ENCODE results near the gene RGS7. TPM values are rescaled to one million over a fixed set of nuclear protein-coding genes. Genes with fewer than 3 reads are reported as not detected.
"Not testable (repeated sequence)": the region's sequence is repeated elsewhere in the genome, so short reads cannot be mapped to it uniquely, and the experiment has no call there.

RGS7 gene
- total RNA-seq, 2 donors from 2014 or later: not detected

DNA sequence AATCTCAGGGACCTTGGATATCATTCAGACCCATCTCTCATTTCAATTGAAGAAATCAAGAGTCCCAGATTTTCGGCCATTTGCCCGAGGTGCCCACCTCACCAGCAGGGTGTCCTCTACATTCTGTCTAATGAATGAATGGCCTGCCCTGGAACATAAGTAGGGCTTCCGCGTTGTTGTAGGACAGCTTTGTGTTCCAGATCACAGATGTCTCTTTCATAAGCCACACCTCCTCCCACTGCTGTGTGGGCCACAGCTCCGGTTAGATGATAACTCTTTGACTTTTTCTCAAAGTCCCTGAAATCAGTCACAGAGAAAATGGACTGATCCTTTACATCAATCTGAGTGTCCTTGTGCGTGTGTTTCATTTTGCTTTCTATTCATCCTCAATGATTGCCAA, 144.4 kb downstream of the RGS7 start:
- Mint-ChIP-seq H3K27me3 (no peaks in the 10 kb centered on the region), H3K36me3 (ENCODE audit: low read depth) (no peaks in the 10 kb centered on the region), H3K4me1 (no peaks in the 10 kb centered on the region), H3K27ac (no peak overlapping the region), H3K4me3 (no peak overlapping the region)
- H3K9me3 ChIP-seq (ENCODE audit: control insufficient read depth, low read length, poor library complexity, severe bottlenecking): no peaks in the 10 kb centered on the region
- ATAC-seq (no peak), DNase-seq (no peak)

DNA sequence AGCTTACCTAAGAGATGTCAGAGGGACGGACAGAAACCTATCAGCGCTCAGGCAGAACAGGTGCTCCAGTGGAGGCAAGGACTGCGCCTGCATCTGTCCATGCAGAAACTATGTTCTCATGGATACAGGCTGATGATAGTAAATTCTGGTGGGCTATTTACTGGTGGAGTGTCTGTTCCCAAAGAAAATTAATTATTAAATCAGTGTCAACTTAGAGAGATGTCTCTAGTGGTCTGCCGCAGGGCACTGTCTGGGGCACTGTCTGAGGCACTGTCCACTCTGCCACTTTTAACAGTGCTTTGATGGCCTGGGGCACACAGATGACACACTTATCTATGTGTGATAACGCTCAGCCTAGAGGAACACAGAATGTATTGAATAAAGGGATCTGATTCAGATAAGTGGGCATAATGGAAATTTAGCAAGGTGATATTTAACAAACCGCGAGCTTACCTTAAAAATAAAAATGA, 148.1 kb downstream of the RGS7 start:
- H3K4me1 Mint-ChIP-seq: no peaks in the 10 kb centered on the region
- H3K4me3 Mint-ChIP-seq: no peak overlapping the region

DNA sequence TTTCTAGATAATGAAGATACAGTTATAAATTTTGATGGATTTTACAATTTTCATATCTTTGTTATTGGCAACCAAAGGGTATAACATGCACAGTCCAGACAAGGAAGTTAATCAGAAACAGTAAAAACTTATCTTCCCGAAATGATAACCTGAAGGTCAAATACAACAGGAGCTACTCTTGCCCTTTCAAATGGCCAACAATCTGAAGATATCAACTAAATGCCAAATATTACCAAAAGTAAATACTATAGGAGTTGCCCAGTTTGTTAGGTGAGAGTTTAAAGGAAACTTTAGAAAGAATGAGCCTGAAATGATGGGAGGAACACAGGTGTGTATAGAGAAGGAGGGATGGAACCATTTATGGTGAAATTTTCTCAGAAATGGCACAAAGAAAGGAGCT, 153.2 kb downstream of the RGS7 start:
- Mint-ChIP-seq H3K4me3 (no peak overlapping the region), H3K36me3 (ENCODE audit: low read depth) (no peaks in the 10 kb centered on the region), H3K4me1 (no peaks in the 10 kb centered on the region), H3K27ac (no peak overlapping the region), H3K27me3 (no peaks in the 10 kb centered on the region)
- no peak for DNase-seq
- no peaks in the 10 kb centered on the region for H3K9me3 ChIP-seq (ENCODE audit: control insufficient read depth, low read length, poor library complexity, severe bottlenecking)
- ATAC-seq: no peak

More for the DNA sequence above, 148.1 kb downstream of the RGS7 start:
- H3K36me3 Mint-ChIP-seq (ENCODE audit: low read depth): no peaks in the 10 kb centered on the region
- ATAC-seq: no peak
- DNase-seq: no peak
- no peak overlapping the region for H3K27ac Mint-ChIP-seq
- H3K27me3 Mint-ChIP-seq: no peaks in the 10 kb centered on the region
- no peaks in the 10 kb centered on the region for H3K9me3 ChIP-seq (ENCODE audit: control insufficient read depth, low read length, poor library complexity, severe bottlenecking)

DNA sequence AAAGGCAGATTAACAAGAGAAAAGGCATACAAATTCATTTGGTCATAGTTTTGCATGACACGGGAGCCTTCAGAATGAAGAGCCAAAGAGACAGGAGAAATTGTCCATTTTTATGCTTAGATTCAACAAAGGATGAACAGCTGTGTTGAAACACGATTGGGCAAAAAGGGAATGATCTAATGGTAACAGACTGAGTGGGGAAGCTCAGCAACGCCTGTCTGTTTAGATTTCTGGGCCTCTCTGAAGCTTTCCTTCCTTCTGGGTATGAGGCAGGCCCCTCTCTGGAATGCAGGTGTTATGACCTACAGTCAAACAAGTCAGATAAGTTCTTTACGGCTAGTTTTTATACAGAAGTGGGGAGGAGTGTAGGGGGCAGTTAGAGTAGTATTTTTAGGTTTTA, 154.6 kb downstream of the RGS7 start:
- H3K9me3 ChIP-seq (ENCODE audit: control insufficient read depth, low read length, poor library complexity, severe bottlenecking): no peaks in the 10 kb centered on the region
- Mint-ChIP-seq H3K27ac (no peak overlapping the region), H3K4me1 (no peaks in the 10 kb centered on the region), H3K27me3 (no peaks in the 10 kb centered on the region), H3K36me3 (ENCODE audit: low read depth) (no peaks in the 10 kb centered on the region), H3K4me3 (no peak overlapping the region)
- ATAC-seq (no peak), DNase-seq (no peak)

DNA sequence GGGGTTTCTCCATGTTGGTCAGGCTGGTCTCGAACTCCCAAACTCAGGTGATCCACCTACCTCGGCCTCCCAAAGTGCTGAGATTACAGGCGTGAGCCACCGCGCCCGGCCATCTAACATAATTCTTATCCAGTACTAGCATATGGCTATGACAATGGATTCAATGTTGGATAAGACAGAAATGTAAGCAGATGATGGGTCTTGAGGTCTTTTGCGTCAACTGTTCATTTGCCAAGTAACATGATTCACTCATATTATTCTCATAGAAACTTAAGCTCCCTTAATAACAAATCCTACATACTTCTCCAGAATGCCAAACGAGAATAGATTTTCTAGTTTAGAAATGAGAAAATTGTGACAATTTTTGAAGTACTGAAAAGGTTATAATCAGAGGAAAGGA, 170.3 kb downstream of the RGS7 start:
- no peak overlapping the region for H3K27ac Mint-ChIP-seq
- DNase-seq: no peak
- no peaks in the 10 kb centered on the region for H3K36me3 Mint-ChIP-seq (ENCODE audit: low read depth)
- peaks cover 2% of the 10 kb centered on the region for H3K9me3 ChIP-seq (ENCODE audit: control insufficient read depth, low read length, poor library complexity, severe bottlenecking)
- ATAC-seq: no peak
- no peak overlapping the region for H3K4me3 Mint-ChIP-seq
- no peaks in the 10 kb centered on the region for H3K4me1 Mint-ChIP-seq
- no peaks in the 10 kb centered on the region for H3K27me3 Mint-ChIP-seq

DNA sequence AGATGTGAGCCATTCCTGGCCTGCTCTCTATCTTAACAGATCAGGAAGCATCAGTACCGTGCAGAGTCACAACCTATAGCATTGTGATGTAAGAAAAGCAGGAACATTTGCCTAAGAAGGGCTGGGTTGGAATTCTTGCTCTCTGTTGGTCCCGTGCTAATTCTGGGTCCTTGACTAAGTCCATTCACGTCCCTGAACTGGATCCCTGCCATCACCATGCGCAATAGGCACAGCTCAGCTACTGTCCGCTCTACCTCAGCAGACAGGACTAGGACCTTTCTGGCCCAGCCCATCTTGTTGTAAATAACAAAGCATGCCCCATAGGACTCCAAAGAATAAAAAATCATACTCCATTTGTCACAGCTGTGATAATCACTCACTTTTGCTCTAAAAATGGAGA, 175.0 kb downstream of the RGS7 start:
- no peaks in the 10 kb centered on the region for H3K36me3 Mint-ChIP-seq (ENCODE audit: low read depth)
- DNase-seq: no peak
- no peak overlapping the region for H3K4me3 Mint-ChIP-seq
- H3K27ac Mint-ChIP-seq: no peak overlapping the region
- no peaks in the 10 kb centered on the region for H3K27me3 Mint-ChIP-seq
- no peak for ATAC-seq
- no peaks in the 10 kb centered on the region for H3K4me1 Mint-ChIP-seq
- H3K9me3 ChIP-seq (ENCODE audit: control insufficient read depth, low read length, poor library complexity, severe bottlenecking): peaks cover 2% of the 10 kb centered on the region

DNA sequence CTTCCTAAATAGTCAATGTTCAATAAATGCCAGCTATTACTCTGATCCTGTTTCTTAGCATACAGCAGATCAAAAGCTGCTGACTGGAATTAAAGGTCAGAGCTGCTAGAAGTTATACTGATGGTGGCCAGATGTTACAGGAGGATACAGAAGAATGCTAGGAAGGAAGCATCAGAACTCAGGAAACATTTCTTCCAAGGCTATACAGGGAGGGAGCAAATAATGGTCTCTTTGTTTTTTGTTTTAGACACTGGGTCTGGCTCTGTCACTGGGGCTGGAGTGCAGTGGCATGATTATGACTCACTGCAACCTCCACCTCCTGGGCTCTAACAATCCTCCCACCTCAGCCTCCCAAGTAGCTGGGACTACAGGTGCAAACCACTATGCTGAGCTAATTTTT, 175.5 kb downstream of the RGS7 start:
- H3K27me3 Mint-ChIP-seq: no peaks in the 10 kb centered on the region
- DNase-seq (no peak), ATAC-seq (no peak)
- H3K27ac Mint-ChIP-seq: no peak overlapping the region
- H3K4me3 Mint-ChIP-seq: no peak overlapping the region
- H3K9me3 ChIP-seq (ENCODE audit: control insufficient read depth, low read length, poor library complexity, severe bottlenecking): peaks cover 2% of the 10 kb centered on the region
- H3K4me1 Mint-ChIP-seq: no peaks in the 10 kb centered on the region
- no peaks in the 10 kb centered on the region for H3K36me3 Mint-ChIP-seq (ENCODE audit: low read depth)

DNA sequence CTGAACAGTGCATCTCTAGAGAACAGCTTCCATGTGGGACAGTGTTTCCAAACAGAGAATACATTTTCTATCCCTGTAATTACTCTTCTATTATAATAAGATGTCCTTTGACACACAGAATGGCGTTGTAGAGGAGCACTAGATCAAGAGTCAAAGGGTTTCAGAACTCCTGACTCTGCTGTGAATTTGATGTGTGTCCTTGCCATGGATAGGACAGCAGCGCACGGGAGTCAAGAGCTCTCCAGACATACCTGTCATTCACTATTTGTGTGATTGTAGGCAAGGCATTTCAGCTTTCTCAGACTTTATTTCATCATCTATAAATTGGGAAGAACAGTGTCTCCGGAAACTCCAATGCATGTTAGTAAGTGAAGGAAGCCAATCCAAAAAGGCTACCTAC, 176.4 kb downstream of the RGS7 start:
- no peak for ATAC-seq
- Mint-ChIP-seq H3K4me1 (no peaks in the 10 kb centered on the region), H3K27ac (no peak overlapping the region), H3K4me3 (no peak overlapping the region), H3K27me3 (no peaks in the 10 kb centered on the region), H3K36me3 (ENCODE audit: low read depth) (no peaks in the 10 kb centered on the region)
- DNase-seq: no peak
- peaks cover 2% of the 10 kb centered on the region for H3K9me3 ChIP-seq (ENCODE audit: control insufficient read depth, low read length, poor library complexity, severe bottlenecking)

DNA sequence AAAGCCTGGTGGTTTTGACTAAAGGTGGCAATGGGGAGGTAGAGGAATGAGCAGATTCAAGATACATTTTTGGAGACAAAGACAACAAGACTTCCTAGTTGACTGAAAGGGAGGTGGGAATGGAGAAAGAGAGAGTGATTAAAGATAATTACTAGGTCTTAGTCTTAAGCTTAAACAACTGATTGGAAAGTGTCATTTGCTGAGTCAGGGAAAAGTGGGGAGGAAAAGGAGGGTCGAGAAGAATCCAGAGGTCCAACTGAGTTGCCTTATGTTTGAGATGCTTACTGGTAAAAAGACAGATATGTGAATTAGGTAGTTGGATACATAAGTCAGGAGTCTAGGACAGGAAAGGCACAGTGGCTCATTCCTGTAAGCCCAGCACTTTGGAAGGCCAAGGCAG, 179.3 kb downstream of the RGS7 start:
- no peaks in the 10 kb centered on the region for H3K4me1 Mint-ChIP-seq
- ATAC-seq (no peak), DNase-seq (no peak)
- H3K4me3 Mint-ChIP-seq: no peak overlapping the region
- H3K36me3 Mint-ChIP-seq (ENCODE audit: low read depth): no peaks in the 10 kb centered on the region
- H3K27ac Mint-ChIP-seq: no peak overlapping the region
- H3K9me3 ChIP-seq (ENCODE audit: control insufficient read depth, low read length, poor library complexity, severe bottlenecking): no peaks in the 10 kb centered on the region
- H3K27me3 Mint-ChIP-seq: no peaks in the 10 kb centered on the region

DNA sequence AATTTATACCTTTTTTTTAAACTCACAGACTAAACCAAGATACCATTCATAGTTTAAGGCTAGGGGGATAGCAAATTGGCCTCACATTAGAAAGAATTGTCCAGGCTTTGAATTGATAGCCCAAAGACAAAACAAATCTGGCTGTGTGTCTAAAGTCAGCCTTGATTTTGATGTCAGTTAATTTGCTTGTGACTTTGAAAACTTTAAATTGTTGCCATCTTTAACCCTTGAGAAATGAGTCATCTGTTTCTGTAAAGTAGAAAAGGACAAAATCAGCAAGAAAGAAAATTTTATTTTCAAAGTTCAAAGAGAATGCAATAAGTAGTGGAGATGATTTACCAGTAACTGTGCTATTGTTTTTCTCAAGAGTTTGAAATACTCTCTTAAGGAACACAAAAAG, 184.5 kb downstream of the RGS7 start:
- Mint-ChIP-seq H3K27ac (no peak overlapping the region), H3K36me3 (ENCODE audit: low read depth) (no peaks in the 10 kb centered on the region)

DNA sequence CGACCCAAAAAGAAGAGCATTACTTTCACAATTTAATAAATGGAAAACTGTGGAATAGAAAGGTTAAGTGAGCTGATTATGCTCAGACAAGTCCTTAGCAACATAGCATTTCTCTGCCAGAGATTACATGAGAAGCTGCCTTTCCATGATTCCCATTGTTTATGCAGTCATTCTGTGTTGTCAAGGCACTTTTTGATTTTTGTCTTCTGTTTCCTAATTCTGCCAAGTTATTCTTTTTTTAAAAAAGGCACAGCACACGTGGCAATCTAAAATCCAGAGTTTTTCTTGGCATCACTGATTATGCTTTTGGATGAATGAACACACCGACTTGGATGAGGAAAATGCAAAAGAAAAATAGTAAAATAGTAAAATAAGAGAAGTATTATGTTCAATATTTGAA, 185.0 kb downstream of the RGS7 start:
- no peaks in the 10 kb centered on the region for H3K9me3 ChIP-seq (ENCODE audit: control insufficient read depth, low read length, poor library complexity, severe bottlenecking)
- Mint-ChIP-seq H3K4me1 (no peaks in the 10 kb centered on the region), H3K36me3 (ENCODE audit: low read depth) (no peaks in the 10 kb centered on the region), H3K27ac (no peak overlapping the region), H3K27me3 (no peaks in the 10 kb centered on the region), H3K4me3 (peak overlapping the region; percentile 3)
- ATAC-seq (no peak), DNase-seq (no peak)

More for the DNA sequence above, 184.5 kb downstream of the RGS7 start:
- no peak for ATAC-seq
- no peaks in the 10 kb centered on the region for H3K27me3 Mint-ChIP-seq
- no peak for DNase-seq
- peak overlapping the region; percentile 3 for H3K4me3 Mint-ChIP-seq
- H3K9me3 ChIP-seq (ENCODE audit: control insufficient read depth, low read length, poor library complexity, severe bottlenecking): no peaks in the 10 kb centered on the region
- H3K4me1 Mint-ChIP-seq: no peaks in the 10 kb centered on the region

DNA sequence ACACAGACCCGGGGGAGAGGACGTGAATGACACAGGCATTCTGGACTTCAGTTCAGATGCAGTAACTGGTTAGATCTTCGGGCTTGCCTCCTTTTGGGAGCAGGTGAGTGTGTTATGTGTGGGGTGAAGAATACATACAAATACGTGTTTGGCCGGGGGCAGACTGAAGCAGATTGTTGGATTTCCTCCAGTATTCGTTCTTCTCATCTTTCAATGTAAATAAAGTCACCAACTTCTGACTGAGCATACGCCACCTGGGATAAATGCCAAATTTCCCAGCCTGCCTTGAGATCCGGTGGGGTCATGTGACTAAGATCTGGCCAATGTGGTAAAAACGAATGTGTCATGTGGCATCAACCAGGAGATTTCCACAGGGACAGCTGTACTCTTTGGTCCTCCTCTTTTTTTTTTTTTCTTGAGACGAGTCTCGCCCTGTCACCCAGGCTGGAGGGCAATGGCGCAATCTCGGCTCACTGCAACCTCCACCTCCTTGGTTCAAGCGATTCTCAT, 189.8 kb downstream of the RGS7 start:
- H3K27ac Mint-ChIP-seq: no peak overlapping the region
- no peaks in the 10 kb centered on the region for H3K36me3 Mint-ChIP-seq (ENCODE audit: low read depth)
- DNase-seq: no peak
- H3K4me3 Mint-ChIP-seq: no peak overlapping the region
- H3K4me1 Mint-ChIP-seq: no peaks in the 10 kb centered on the region
- no peak for ATAC-seq
- H3K27me3 Mint-ChIP-seq: no peaks in the 10 kb centered on the region
- no peaks in the 10 kb centered on the region for H3K9me3 ChIP-seq (ENCODE audit: control insufficient read depth, low read length, poor library complexity, severe bottlenecking)

DNA sequence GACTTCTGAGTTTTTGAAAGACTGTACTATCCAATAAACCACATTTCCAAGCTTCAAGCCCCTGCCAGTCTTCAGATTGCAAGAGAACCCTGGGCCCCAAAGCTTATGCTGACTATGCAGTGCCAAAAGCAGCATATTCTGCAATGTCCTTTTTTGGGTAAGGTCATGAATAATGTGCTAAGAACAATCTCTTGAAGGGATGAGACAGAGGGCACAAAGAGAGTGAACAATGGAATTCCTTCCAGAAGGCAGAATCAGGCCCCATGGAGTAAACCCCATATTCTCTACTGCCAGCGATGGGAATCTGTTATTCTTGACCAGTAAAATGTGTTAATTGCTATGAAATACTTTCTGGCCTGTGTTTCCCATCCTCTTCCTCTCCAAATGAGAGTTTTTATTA, 190.4 kb downstream of the RGS7 start:
- DNase-seq: no peak
- no peaks in the 10 kb centered on the region for H3K4me1 Mint-ChIP-seq
- no peaks in the 10 kb centered on the region for H3K36me3 Mint-ChIP-seq (ENCODE audit: low read depth)
- ATAC-seq: no peak
- H3K27ac Mint-ChIP-seq: no peak overlapping the region
- H3K4me3 Mint-ChIP-seq: no peak overlapping the region
- no peaks in the 10 kb centered on the region for H3K9me3 ChIP-seq (ENCODE audit: control insufficient read depth, low read length, poor library complexity, severe bottlenecking)
- H3K27me3 Mint-ChIP-seq: no peaks in the 10 kb centered on the region

DNA sequence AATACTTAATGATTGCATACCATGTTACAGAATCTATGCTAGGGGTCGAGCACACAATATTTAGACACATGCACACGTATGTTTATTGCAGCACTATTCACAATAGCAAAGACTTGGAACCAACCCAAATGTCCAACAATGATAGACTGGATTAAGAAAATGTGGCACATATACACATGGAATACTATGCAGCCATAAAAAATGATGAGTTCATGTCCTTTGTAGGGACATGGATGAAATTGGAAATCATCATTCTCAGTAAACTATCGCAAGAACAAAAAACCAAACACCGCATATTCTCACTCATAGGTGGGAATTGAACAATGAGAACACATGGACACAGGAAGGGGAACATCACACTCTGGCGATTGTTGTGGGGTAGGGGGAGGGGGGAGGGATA, 191.7 kb downstream of the RGS7 start:
- not testable (repeated sequence) for H3K27ac Mint-ChIP-seq, ATAC-seq

More for the DNA sequence above, 191.7 kb downstream of the RGS7 start:
- H3K9me3 ChIP-seq (ENCODE audit: control insufficient read depth, low read length, poor library complexity, severe bottlenecking); H3K27me3 Mint-ChIP-seq; DNase-seq; H3K36me3 Mint-ChIP-seq (ENCODE audit: low read depth); H3K4me1 Mint-ChIP-seq; H3K4me3 Mint-ChIP-seq: not testable (repeated sequence)
